HL-60 (cell line): ENCODE results near the gene NAE1.
A peak's percentile ranks its signal among the peaks of the same experiment; 100 is the strongest.

ENCODE experiments used
- DNase-seq, 2 experiments: peaks; one replicate each; pipeline ENCODE4 v3.0.0-alpha.2; 2010 to 2020; ENCODE audit warnings: low read depth in 1 of 2, low spot score in 1 of 2
- H3K27ac ChIP-seq: fragments of 250-450 bp; sonication (Bioruptor Pico); replicated peaks from 2 replicates; pipeline ENCODE4 v1.5.1; 2020; ENCODE audit warnings: mild to moderate bottlenecking, moderate library complexity
- H3K27me3 ChIP-seq: fragments of 250-450 bp; sonication (Bioruptor Pico); 2 replicates; pipeline ENCODE4 v1.5.1; 2021; ENCODE audit warnings: mild to moderate bottlenecking, moderate library complexity; ENCODE audit not compliant: insufficient read depth, poor library complexity, severe bottlenecking
- H3K4me3 ChIP-seq: replicated peaks from 2 replicates; pipeline ENCODE4 v1.5.1; 2011; ENCODE audit warnings: mild to moderate bottlenecking, control low read depth, low read length; ENCODE audit not compliant: insufficient read depth
- CTCF ChIP-seq: IDR thresholded peaks from one replicate; pipeline ENCODE4 v1.5.1; 2011; ENCODE audit warnings: low read length, control low read depth, inconsistent platforms; ENCODE audit not compliant: insufficient read depth
- GABPA ChIP-seq: IDR thresholded peaks from 2 replicates; pipeline ENCODE4 v1.6.1; 2012; ENCODE audit warnings: low read depth
- POLR2AphosphoS5 ChIP-seq: IDR thresholded peaks from 2 replicates; pipeline ENCODE4 v1.6.1; 2012; ENCODE audit warnings: low read depth
- REST ChIP-seq: IDR thresholded peaks from 2 replicates; pipeline ENCODE4 v1.6.1; 2012; ENCODE audit warnings: low read depth; ENCODE audit not compliant: insufficient replicate concordance
- SPI1 ChIP-seq: IDR thresholded peaks from 2 replicates; pipeline ENCODE4 v1.6.1; 2012; ENCODE audit warnings: low read depth, mild to moderate bottlenecking, borderline replicate concordance

NAE1 gene

GRCh38 chr16:66856801-66857200 lies 26.0 kb upstream of the NAE1 start:
- no peak for TF ChIP-seq POLR2AphosphoS5
- TF ChIP-seq CTCF: no peak
- no peak for TF ChIP-seq REST
- TF ChIP-seq SPI1: no peak
- TF ChIP-seq GABPA: no peak
- no peaks in the 10 kb centered on the region for H3K27me3 ChIP-seq
- H3K27ac ChIP-seq: no peak overlapping the region
- H3K4me3 ChIP-seq: no peak overlapping the region
- no peak for DNase-seq

GRCh38 chr16:66856184-66856730 lies 25.5 kb upstream of the NAE1 start:
- no peaks in the 10 kb centered on the region for H3K27me3 ChIP-seq
- TF ChIP-seq REST (no peak), SPI1 (no peak), GABPA (no peak), POLR2AphosphoS5 (no peak), CTCF (no peak)
- H3K4me3 ChIP-seq: no peak overlapping the region
- no peak for DNase-seq
- H3K27ac ChIP-seq: no peak overlapping the region

- Histone ChIP-seq H3K27ac (no peak overlapping the region), H3K27me3 (no peaks in the 10 kb centered on the region), H3K4me3 (no peak overlapping the region)
- TF ChIP-seq REST: no peak
- TF ChIP-seq POLR2AphosphoS5: 0 out of 2 replicates have a peak, but pooled peaks have one; percentile 17
- DNase-seq: peak; percentile 57 to 58
Observed at GRCh38 chr16:66853261-66854139, 22.7 kb upstream of the NAE1 start.
